MM.1S (cell line): ENCODE measurements around the gene HELZ2.

Experiments used
- DNase-seq: peaks from one replicate; pipeline ENCODE4 v3.0.0-alpha.2; 2015
- H2AFZ ChIP-seq: fragments of 300-600 bp; sonication (generic); 2 replicates; pipeline ENCODE4 v1.6.0; 2016; ENCODE audit warnings: antibody characterized with exemption, low read length
- H3F3A ChIP-seq: fragments of 300-600 bp; sonication (generic); 2 replicates; pipeline ENCODE4 v1.6.1; 2016; ENCODE audit warnings: mild to moderate bottlenecking, antibody characterized with exemption, low read length, moderate library complexity, mixed read lengths; ENCODE audit not compliant: insufficient read depth
- H3K27ac ChIP-seq: fragments of 300-600 bp; sonication (generic); 2 replicates; pipeline ENCODE4 v1.5.1; 2016; ENCODE audit warnings: mild to moderate bottlenecking, low read length
- H3K27me3 ChIP-seq: fragments of 300-600 bp; sonication (generic); replicated peaks from 2 replicates; pipeline ENCODE4 v1.6.0; 2016; ENCODE audit warnings: low read length; ENCODE audit not compliant: insufficient read depth
- H3K36me3 ChIP-seq: fragments of 300-600 bp; sonication (generic); replicated peaks from 2 replicates; pipeline ENCODE4 v1.6.1; 2016; ENCODE audit warnings: mild to moderate bottlenecking, low read length, mixed read lengths; ENCODE audit not compliant: insufficient read depth
- H3K4me1 ChIP-seq: fragments of 300-600 bp; sonication (generic); 2 replicates; pipeline ENCODE4 v1.6.1; 2016; ENCODE audit warnings: low read length, mixed read lengths
- H3K4me2 ChIP-seq: fragments of 300-600 bp; sonication (generic); 2 replicates; pipeline ENCODE4 v1.6.0; 2016; ENCODE audit warnings: low read depth, low read length
- H3K4me3 ChIP-seq: fragments of 300-600 bp; sonication (generic); 2 replicates; pipeline ENCODE4 v1.5.1; 2016; ENCODE audit warnings: low read length, mixed read lengths
- H3K79me2 ChIP-seq: fragments of 300-600 bp; sonication (generic); 2 replicates; pipeline ENCODE4 v1.6.1; 2016; ENCODE audit warnings: mixed run types, low read length, mixed read lengths
- H3K9ac ChIP-seq: fragments of 300-600 bp; sonication (generic); 2 replicates; pipeline ENCODE4 v1.6.1; 2016; ENCODE audit warnings: low read length, mixed read lengths
- H3K9me2 ChIP-seq: fragments of 300-600 bp; sonication (generic); replicated peaks from 2 replicates; pipeline ENCODE4 v1.6.1; 2016; ENCODE audit warnings: mild to moderate bottlenecking, low read length, mixed read lengths; ENCODE audit not compliant: insufficient read depth
- H3K9me3 ChIP-seq: fragments of 300-600 bp; sonication (generic); replicated peaks from 2 replicates; pipeline ENCODE4 v1.6.1; 2016; ENCODE audit warnings: mild to moderate bottlenecking, low read length, mixed read lengths; ENCODE audit not compliant: insufficient read depth
- H4K20me1 ChIP-seq: fragments of 300-600 bp; sonication (generic); 2 replicates; pipeline ENCODE4 v1.6.1; 2016; ENCODE audit warnings: mild to moderate bottlenecking, low read length, moderate library complexity, mixed read lengths; ENCODE audit not compliant: insufficient read depth
- EZH2 ChIP-seq: fragments of 300-600 bp; sonication (generic); optimal IDR thresholded peaks from 2 replicates; pipeline ENCODE3; 2017; ENCODE audit warnings: low read depth, mild to moderate bottlenecking, antibody characterized with exemption, low read length, mixed read lengths
- EZH2phosphoT487 ChIP-seq: fragments of 300-600 bp; sonication (generic); IDR thresholded peaks from 2 replicates; pipeline ENCODE4 v1.6.1; 2018; ENCODE audit warnings: antibody characterized with exemption, low read length
- TF ChIP-seq, protein P1 (sequence below): fragments of 300-600 bp; sonication (generic); IDR thresholded peaks from 2 replicates; pipeline ENCODE4 v1.5.1; 2016; ENCODE audit warnings: antibody characterized with exemption, low read length, mixed read lengths

Gene HELZ2

GRCh38 chr20:63587256-63587655 is 13.2 kb upstream of the HELZ2 start:
- no peak for DNase-seq
- Histone ChIP-seq H3F3A (no peaks in the 10 kb centered on the region), H3K4me3 (no peak overlapping the region), H3K9ac (no peak overlapping the region), H3K9me3 (no peaks in the 10 kb centered on the region), H3K4me1 (no peaks in the 10 kb centered on the region), H3K79me2 (no peaks in the 10 kb centered on the region), H4K20me1 (no peaks in the 10 kb centered on the region), H3K4me2 (no peak overlapping the region), H3K27ac (no peak overlapping the region), H3K27me3 (peaks cover 17% of the 10 kb centered on the region), H3K9me2 (no peaks in the 10 kb centered on the region), H2AFZ (no peak overlapping the region), H3K36me3 (no peaks in the 10 kb centered on the region)
- TF ChIP-seq EZH2 (no peak), EZH2phosphoT487 (no peak)
- TF ChIP-seq, protein P1, sequence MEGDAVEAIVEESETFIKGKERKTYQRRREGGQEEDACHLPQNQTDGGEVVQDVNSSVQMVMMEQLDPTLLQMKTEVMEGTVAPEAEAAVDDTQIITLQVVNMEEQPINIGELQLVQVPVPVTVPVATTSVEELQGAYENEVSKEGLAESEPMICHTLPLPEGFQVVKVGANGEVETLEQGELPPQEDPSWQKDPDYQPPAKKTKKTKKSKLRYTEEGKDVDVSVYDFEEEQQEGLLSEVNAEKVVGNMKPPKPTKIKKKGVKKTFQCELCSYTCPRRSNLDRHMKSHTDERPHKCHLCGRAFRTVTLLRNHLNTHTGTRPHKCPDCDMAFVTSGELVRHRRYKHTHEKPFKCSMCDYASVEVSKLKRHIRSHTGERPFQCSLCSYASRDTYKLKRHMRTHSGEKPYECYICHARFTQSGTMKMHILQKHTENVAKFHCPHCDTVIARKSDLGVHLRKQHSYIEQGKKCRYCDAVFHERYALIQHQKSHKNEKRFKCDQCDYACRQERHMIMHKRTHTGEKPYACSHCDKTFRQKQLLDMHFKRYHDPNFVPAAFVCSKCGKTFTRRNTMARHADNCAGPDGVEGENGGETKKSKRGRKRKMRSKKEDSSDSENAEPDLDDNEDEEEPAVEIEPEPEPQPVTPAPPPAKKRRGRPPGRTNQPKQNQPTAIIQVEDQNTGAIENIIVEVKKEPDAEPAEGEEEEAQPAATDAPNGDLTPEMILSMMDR, result no peak

GRCh38 chr20:63586797-63587196 is 12.8 kb upstream of the HELZ2 start:
- H3K79me2 ChIP-seq, result no peaks in the 10 kb centered on the region
- H3K9me2 ChIP-seq, result no peaks in the 10 kb centered on the region
- H3K4me1 ChIP-seq, result no peaks in the 10 kb centered on the region
- H3F3A ChIP-seq, result no peaks in the 10 kb centered on the region
- H4K20me1 ChIP-seq, result no peaks in the 10 kb centered on the region
- no peak overlapping the region for H3K4me3 ChIP-seq
- TF ChIP-seq, protein P1, result no peak
- TF ChIP-seq EZH2phosphoT487 (no peak), EZH2 (no peak)
- no peaks in the 10 kb centered on the region for H3K36me3 ChIP-seq
- DNase-seq, result no peak
- no peak overlapping the region for H2AFZ ChIP-seq
- no peak overlapping the region for H3K27ac ChIP-seq
- no peak overlapping the region for H3K4me2 ChIP-seq
- no peaks in the 10 kb centered on the region for H3K9me3 ChIP-seq
- peaks cover 21% of the 10 kb centered on the region for H3K27me3 ChIP-seq
- no peak overlapping the region for H3K9ac ChIP-seq

GRCh38 chr20:63585616-63586565 is 11.9 kb upstream of the HELZ2 start:
- no peak overlapping the region for H3K4me2 ChIP-seq
- no peak overlapping the region for H2AFZ ChIP-seq

More at GRCh38 chr20:63585616-63586565, 11.9 kb upstream of the HELZ2 start:
- Histone ChIP-seq H3K27ac (no peak overlapping the region), H3K4me1 (no peaks in the 10 kb centered on the region), H3K27me3 (peaks cover 29% of the 10 kb centered on the region), H3K9me3 (no peaks in the 10 kb centered on the region), H3K79me2 (no peaks in the 10 kb centered on the region), H3K9me2 (no peaks in the 10 kb centered on the region), H4K20me1 (no peaks in the 10 kb centered on the region), H3K36me3 (no peaks in the 10 kb centered on the region), H3K4me3 (no peak overlapping the region), H3K9ac (no peak overlapping the region), H3F3A (no peaks in the 10 kb centered on the region)
- no peak for DNase-seq
- TF ChIP-seq EZH2, result no peak
- TF ChIP-seq EZH2phosphoT487, result no peak
- TF ChIP-seq, protein P1, result no peak
